Measurements from ENCODE around the gene NID1. TPM values are rescaled to one million over a fixed set of nuclear protein-coding genes. Genes with fewer than 3 reads are reported as not detected.
A peak's percentile ranks its signal among the peaks of the same experiment; 100 is the strongest.

Gene NID1, protein sequence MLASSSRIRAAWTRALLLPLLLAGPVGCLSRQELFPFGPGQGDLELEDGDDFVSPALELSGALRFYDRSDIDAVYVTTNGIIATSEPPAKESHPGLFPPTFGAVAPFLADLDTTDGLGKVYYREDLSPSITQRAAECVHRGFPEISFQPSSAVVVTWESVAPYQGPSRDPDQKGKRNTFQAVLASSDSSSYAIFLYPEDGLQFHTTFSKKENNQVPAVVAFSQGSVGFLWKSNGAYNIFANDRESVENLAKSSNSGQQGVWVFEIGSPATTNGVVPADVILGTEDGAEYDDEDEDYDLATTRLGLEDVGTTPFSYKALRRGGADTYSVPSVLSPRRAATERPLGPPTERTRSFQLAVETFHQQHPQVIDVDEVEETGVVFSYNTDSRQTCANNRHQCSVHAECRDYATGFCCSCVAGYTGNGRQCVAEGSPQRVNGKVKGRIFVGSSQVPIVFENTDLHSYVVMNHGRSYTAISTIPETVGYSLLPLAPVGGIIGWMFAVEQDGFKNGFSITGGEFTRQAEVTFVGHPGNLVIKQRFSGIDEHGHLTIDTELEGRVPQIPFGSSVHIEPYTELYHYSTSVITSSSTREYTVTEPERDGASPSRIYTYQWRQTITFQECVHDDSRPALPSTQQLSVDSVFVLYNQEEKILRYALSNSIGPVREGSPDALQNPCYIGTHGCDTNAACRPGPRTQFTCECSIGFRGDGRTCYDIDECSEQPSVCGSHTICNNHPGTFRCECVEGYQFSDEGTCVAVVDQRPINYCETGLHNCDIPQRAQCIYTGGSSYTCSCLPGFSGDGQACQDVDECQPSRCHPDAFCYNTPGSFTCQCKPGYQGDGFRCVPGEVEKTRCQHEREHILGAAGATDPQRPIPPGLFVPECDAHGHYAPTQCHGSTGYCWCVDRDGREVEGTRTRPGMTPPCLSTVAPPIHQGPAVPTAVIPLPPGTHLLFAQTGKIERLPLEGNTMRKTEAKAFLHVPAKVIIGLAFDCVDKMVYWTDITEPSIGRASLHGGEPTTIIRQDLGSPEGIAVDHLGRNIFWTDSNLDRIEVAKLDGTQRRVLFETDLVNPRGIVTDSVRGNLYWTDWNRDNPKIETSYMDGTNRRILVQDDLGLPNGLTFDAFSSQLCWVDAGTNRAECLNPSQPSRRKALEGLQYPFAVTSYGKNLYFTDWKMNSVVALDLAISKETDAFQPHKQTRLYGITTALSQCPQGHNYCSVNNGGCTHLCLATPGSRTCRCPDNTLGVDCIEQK
- 51.2 TPM for total RNA-seq
- long read RNA-seq, full-length matches to known transcripts = 35 of 53 reads
- long read RNA-seq, partial matches to known transcripts = 11 of 53 reads
- long read RNA-seq, other reads (novel, unspliced or antisense) = 7 of 53 reads

DNA sequence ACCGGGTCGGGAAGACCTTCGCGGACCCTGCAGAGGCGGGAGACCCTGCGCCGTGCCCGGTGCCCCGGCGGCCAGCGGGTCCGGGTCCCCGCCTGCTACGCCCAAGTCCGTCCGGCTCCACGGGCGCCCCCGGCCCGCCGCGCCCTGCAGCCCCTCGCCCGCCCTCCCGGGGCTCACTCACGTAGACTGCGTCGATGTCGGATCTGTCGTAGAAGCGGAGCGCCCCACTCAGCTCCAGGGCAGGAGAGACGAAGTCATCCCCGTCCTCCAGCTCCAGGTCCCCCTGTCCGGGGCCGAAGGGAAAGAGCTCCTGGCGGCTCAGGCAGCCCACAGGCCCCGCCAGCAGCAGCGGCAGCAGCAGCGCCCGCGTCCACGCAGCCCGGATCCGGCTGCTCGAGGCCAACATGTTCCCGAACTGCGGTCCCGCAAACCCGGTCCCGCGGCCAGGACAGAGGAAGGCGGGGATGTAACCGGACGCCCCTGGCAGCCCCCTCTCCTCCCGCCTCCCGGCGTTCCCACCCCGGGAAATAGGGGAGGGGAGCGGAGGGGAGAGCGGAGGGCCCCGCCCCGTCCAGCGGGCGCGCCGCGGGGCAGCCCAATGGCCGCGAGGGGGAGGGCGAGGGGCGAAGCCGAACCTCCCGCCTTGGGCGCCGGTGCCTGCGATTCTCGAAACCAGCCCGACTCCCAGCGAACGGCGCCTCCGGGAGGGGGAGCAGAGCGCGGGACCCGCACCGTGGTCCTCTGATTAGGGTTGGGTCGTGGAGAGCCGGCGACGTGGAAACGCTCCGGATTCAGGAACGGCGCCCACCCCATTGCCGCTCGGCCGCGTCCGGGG, at the start of gene NID1:
Gene NID1, minus strand, starts transcription at position 417 of the 835 bp plus-strand sequence. Its CDS starts 11 bp downstream, at position 406.
- intact Hi-C loops (cut with DNase I) = no loop called here
- peak; percentile 81 for ATAC-seq (ENCODE audit: poor library complexity)
- DNase-seq = peak; percentile 92

- intact Hi-C loops (cut with DNase I) = no loop called here
- no peak for DNase-seq
- no peak for ATAC-seq (ENCODE audit: poor library complexity)
These were observed 49.3 kb upstream of the NID1 start for GRCh38 chr1:236114076-236114747.

DNA sequence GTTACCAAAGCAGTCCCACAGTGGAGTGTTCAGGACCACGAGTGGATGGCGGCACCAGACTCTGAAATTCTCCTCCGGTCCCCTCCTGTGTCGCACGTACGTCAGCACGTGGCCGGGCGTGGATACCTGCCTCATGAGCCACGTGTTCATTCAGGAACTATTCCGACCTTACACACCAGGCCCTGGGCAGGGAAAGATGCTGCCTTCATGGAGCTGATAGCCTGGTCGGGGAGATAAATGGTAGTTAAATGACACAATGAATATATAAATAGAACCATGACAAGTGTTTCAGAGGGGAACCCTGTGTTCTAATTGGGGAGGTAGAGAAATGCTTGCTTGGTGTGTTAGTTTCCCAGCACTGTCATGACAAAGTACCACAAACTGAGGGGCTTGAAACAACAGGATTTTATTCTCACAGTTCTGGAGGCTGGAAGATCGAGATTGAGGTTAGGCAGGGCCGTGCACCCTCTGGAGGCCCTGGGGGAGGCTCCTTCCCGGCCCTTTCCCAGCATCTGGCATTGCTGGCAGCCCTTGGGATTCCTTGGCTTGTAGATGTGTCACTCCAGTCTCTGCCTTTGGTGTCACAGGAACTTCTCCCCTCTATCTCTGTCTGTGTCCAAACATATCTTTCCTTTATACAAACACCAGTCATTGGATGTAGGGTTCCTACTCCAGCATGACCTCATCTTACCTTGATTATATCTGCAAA, 48.6 kb upstream of the NID1 start:
- intact Hi-C loops (cut with DNase I) = no loop called here
- DNase-seq = no peak
- peak; percentile 85 for ATAC-seq (ENCODE audit: poor library complexity)

DNA sequence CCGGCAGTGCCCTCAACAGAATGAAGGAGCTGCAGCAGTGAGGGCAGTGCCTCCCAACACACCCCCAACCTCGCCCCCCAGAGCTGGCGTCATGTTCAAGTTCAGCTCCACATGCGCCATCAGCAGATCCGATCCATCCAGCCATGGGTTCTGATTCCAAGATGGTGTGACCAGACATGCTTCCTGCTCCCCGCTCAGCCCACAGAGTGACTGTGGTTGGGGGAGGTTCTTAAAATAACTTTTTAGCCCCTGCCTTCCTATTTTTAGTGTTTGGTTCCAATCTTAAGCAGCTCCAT, 47.4 kb upstream of the NID1 start:
- intact Hi-C loops (cut with DNase I) = no loop called here
- no peak for ATAC-seq (ENCODE audit: poor library complexity)
- no peak for DNase-seq

DNA sequence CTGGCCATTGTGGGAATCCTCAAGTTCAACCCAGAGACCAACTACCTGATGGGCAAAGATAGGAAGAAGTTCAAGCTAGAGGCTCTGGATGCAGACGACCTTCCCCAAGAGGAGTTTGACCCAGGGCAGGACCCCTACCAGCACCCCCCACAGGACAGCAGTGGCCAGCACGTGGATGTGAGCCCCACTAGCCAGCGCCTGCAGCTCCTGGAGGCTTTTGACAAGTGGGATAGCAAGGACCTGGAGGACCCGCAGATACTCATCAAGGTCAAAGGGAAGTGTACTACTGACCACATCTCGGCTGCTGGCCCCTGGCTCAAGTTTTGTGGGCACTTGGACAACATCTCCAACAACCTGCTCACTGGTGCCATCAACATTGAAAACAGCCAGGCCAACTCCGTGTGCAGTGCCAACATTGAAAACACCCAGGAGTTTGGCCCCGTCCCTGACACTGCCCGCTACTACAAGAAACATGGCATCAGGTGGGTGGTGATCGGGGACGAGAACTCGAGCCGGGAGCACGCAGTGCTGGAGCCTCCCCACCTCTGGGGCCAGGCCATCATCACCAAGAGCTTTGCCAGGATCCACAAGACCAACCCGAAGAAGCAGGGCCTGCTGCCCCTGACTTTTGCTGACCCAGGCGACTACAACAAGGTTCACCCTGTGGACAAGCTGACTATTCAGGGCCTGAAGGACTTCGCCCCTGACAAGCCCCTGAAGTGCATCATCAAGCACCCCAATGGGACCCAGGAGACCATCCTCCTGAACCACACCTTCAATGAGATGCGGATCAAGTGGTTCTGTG, 46.8 kb upstream of the NID1 start:
- no peak for DNase-seq
- intact Hi-C loops (cut with DNase I) = no loop called here

GRCh38 chr1:236110137-236110536, 45.2 kb upstream of the NID1 start:
- intact Hi-C loops (cut with DNase I) = no loop called here
- DNase-seq (no peak), ATAC-seq (ENCODE audit: poor library complexity) (no peak)

More for the DNA sequence above, 46.8 kb upstream of the NID1 start:
- ATAC-seq (ENCODE audit: poor library complexity) = no peak

- DNase-seq (no peak), ATAC-seq (ENCODE audit: poor library complexity) (no peak)
- intact Hi-C loops (cut with DNase I) = loop anchor here (5.0 to 10.0 kb wide), 3 partner anchors 174 to 427 kb away; partner anchors contain the start of gene ERO1B
These were observed 43.2 kb upstream of the NID1 start for GRCh38 chr1:236108027-236108648.

DNA sequence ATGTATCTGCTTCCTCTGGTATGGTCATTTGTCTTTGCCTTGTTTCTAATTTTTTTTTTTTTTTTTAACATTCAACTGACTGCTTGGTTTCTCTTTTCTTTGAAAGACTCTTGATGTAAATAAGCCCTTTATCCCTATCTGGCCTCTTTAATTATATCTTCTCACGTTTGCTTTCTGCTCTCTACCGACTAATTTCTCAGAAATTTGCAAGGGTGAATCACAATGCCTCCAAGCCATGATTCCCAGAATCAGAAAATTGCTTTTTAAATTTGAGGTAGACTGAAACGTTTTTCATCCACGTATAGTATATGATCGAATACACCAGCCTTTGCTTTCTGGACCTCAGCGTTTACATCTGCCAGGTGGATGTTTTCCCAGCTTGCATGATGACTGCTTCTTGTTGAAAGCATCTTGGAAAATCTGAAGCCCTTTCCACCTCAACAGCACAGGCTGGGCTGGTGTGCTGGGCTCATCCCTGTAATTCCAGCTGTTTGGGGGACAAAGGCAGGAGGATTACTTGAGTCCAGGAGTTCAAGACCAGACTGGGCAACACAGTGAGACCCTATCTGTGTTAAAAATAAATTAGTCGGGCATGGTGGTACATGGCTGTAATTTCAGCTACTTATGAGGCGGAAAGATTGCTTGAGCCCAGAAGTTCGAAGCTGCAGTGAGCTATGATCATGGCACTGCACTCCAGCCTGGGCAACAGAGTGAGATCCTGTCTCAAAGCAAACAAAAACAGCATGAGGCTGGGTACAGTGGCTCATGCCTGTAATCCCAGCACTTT, 42.4 kb upstream of the NID1 start:
- ATAC-seq (ENCODE audit: poor library complexity) (no peak), DNase-seq (no peak)
- intact Hi-C loops (cut with DNase I) = loop anchor here (5.0 to 10.0 kb wide), 3 partner anchors 175 to 427 kb away; partner anchors contain the start of gene ERO1B

DNA sequence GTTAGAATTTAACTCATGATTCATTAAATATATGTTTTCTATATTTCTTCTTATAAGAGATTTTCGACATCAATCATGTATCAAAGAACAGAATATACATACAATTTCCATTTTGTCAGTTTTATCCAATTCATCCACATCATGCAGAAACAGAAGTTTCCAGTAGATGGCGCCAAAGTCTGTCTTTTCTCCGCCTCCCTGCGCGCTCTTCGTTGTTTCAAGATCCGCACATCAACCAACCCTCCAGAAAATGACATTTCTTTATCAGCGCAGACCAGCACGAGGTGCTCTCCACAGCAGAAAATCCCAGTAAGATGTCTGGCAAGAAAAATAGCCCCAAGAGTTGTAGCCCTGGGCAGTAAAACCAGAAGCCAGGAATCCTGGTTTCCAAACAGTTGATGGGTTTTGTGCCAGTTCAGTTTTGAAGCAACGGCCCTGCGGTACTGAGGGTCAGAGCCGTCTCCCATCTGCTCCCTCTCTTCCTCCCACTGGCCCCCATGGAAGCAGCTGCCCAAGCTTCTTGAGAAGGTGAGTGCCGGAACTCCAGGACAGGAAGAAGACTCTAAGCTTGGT, 38.8 kb upstream of the NID1 start:
- ATAC-seq (ENCODE audit: poor library complexity) = peak; percentile 76
- intact Hi-C loops (cut with DNase I) = loop anchor here (10.0 kb wide), 1 partner anchor 431 kb away; no protein-coding TSS in a partner anchor
- no peak for DNase-seq

GRCh38 chr1:236103059-236103458, 38.2 kb upstream of the NID1 start:
- intact Hi-C loops (cut with DNase I) = loop anchor here (10.0 kb wide), 1 partner anchor 432 kb away; no protein-coding TSS in a partner anchor
- ATAC-seq (ENCODE audit: poor library complexity) (no peak), DNase-seq (no peak)

GRCh38 chr1:236102611-236103010, 37.7 kb upstream of the NID1 start:
- DNase-seq = no peak
- no peak for ATAC-seq (ENCODE audit: poor library complexity)
- intact Hi-C loops (cut with DNase I) = loop anchor here (10.0 kb wide), 1 partner anchor 432 kb away; no protein-coding TSS in a partner anchor

DNA sequence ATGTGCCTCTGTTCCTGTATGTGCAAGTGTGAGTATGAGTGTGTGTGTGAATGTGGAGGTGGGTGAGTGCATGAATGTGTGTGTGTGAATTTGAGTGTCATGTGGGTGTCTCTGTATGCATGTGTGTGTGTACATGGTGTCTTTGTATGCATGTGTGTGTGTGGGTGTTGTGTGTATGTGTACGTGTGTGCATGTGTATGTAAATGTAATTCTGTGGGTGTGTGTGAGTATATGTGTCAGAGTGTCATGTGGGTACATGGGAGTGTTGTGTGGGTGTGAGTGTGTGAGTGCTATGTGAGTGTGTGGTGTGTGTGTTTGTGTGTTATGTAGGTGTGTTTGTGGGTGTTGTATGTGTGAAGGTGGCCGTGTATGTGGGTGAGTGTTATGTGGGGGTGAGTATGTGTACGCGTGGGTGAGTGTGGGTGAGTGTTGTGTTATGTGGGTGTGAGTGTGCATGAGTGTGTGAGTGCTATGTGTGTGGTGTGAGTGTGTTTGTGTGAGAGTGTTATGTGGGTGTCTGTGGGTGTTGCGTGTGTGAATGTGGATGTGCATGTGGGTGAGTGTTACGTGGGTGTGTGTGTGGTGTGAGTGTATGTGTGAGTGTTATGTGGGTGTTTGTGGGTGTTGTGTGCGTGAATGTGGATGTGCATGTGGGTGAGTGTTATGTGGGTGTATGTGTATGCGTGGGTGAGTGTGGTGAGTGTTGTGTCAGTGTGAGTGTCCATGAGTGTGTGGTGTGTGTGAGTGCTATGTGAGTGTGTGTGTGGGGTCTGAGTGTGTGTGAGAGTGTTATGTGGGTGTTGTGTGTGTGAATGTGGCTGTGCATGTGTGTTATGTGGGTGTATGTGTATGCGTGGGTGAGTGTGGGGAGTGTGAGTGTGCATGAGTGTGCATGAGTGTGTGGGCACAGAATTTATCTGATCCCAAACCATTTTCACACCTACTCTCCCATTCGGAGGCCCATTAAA, 36.6 kb upstream of the NID1 start:
- no peak for ATAC-seq (ENCODE audit: poor library complexity)
- intact Hi-C loops (cut with DNase I) = loop anchor here (10.0 kb wide), 1 partner anchor 433 kb away; no protein-coding TSS in a partner anchor
- DNase-seq = no peak

DNA sequence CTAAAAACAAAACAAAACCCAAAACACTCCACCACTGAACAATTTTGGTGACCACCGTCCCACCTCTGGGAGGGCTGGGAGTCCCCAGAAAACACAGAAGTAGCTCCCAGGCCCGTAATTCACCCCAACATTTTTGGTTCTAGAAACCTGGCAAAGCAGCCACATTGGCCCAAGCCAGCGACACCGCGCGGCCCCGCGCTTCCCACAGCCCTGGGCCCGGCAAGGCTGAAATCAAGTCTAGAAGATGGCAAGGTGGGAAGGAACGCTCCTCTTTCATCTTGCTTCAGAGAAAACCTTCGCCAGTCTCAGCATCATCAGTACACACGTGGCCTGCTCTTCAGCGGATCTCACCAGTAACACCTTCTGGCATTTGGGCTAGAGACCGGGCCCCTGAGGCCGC, 35.9 kb upstream of the NID1 start:
- intact Hi-C loops (cut with DNase I) = loop anchor here (10.0 kb wide), 1 partner anchor 434 kb away; no protein-coding TSS in a partner anchor
- DNase-seq (no peak), ATAC-seq (ENCODE audit: poor library complexity) (no peak)
